Upper lobe of right lung (tissue), 1 donor: ENCODE measurements around the gene HBP1. TPM values are rescaled to one million over a fixed set of nuclear protein-coding genes. Genes with fewer than 3 reads are reported as not detected.
"Not testable (repeated sequence)": the region's sequence is repeated elsewhere in the genome, so short reads cannot be mapped to it uniquely, and the experiment has no call there.

Experiments used
- ATAC-seq: fragments of 200-7000 bp; cut with Tn5 transposase; one replicate; pipeline ENCODE4 v1.9.1; 2020; ENCODE audit warnings: mild to moderate bottlenecking, moderate library complexity
- DNase-seq: peaks from one replicate; pipeline ENCODE4 v3.0.0-alpha.2; 2020
- H3K27ac ChIP-seq: fragments of 200-600 bp; one replicate; pipeline ENCODE4 v1.8.0; 2022
- H3K27me3 ChIP-seq: fragments of 200-600 bp; one replicate; pipeline ENCODE4 v1.8.0; 2022; ENCODE audit warnings: mild to moderate bottlenecking
- H3K36me3 ChIP-seq: fragments of 200-600 bp; one replicate; pipeline ENCODE4 v1.8.0; 2022
- H3K4me1 ChIP-seq: fragments of 200-600 bp; one replicate; pipeline ENCODE4 v1.8.0; 2022
- H3K4me3 ChIP-seq: fragments of 200-600 bp; one replicate; pipeline ENCODE4 v1.8.0; 2022; ENCODE audit warnings: mild to moderate bottlenecking
- H3K9me3 ChIP-seq: fragments of 200-600 bp; one replicate; pipeline ENCODE4 v1.8.0; 2022
- intact Hi-C: fragments of 100-400 bp; cut with DNase I; formaldehyde crosslinking; loops from one replicate; pipeline ENCODE4 v1.11.0; 2022
- total RNA-seq: library from RNA; stranded (reverse); fragmentation: NEBNext Ultra II Directional; extraction: Animal tissue kit (Norgen Biotek cat#: 25700); gene quantifications from one replicate; pipeline ENCODE4 v1.2.1, GENCODE V29; 2021
- TF ChIP-seq, protein P1 (sequence below): fragments of 200-600 bp; IDR thresholded peaks from one replicate; pipeline ENCODE4 v1.8.0; 2022; ENCODE audit warnings: antibody characterized with exemption
- donor health status: DM: no; HTN: yes; CAD: no; lungs with severe emphysema.

Gene HBP1
- total RNA-seq, 1 donor from 2014 or later, result 74.0 TPM

DNA sequence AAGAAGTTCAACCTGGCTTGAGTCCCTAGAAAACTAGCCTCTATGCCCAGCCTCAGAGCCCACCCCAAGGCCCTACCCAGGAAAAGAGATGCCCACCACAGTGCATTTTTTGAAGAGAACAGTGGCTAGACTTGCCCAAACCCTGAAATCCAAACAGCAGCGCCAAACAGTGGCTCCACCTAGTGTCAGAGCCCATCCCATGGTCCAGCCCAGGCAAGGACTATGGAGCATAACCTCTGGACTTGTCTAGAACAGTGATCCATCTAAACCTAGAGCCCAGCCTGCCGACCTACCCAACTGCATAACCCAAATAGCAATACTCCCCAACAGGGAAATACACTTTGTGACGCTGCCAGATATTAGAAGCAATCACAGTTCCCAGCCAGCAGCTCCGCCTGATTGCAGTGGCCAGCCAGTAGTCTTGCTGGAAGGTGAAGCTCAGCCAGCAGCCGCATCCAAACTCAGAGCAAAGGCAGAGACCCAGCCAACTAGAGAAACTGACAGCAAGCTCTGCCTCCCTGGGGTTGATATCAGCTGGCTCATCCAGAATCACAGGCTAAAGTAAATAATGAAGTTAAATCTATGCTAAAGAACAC is 44.5 kb downstream of the HBP1 start:
- DNase-seq (no peak), ATAC-seq (no peak)
- intact Hi-C loops, result no loop called here
- Histone ChIP-seq H3K27ac (no peak overlapping the region), H3K36me3 (peaks cover 11% of the 10 kb centered on the region), H3K9me3 (no peaks in the 10 kb centered on the region), H3K4me3 (no peak overlapping the region), H3K4me1 (peaks cover 3% of the 10 kb centered on the region), H3K27me3 (no peaks in the 10 kb centered on the region)
- TF ChIP-seq, protein P1, sequence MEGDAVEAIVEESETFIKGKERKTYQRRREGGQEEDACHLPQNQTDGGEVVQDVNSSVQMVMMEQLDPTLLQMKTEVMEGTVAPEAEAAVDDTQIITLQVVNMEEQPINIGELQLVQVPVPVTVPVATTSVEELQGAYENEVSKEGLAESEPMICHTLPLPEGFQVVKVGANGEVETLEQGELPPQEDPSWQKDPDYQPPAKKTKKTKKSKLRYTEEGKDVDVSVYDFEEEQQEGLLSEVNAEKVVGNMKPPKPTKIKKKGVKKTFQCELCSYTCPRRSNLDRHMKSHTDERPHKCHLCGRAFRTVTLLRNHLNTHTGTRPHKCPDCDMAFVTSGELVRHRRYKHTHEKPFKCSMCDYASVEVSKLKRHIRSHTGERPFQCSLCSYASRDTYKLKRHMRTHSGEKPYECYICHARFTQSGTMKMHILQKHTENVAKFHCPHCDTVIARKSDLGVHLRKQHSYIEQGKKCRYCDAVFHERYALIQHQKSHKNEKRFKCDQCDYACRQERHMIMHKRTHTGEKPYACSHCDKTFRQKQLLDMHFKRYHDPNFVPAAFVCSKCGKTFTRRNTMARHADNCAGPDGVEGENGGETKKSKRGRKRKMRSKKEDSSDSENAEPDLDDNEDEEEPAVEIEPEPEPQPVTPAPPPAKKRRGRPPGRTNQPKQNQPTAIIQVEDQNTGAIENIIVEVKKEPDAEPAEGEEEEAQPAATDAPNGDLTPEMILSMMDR, result no peak

DNA sequence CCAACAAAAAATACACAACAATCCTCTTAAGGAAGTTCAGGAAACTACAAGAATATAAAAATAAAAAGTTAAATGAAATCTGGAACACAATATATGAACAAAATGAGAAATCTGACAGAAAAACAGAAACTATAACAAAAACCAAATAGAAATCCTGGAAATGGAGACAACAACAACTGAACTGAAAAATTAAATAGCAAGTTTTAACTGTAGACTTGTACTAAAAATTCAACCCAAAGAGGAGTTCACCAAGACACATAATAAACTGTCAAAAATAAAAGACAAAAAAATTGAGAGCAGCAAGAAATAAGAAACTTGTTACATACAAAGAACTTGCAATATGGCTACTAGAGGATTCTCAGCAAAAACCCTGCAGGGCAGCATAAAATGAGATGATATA is 45.1 kb downstream of the HBP1 start:
- TF ChIP-seq, protein P1, result no peak
- Histone ChIP-seq H3K36me3 (peaks cover 11% of the 10 kb centered on the region), H3K4me3 (no peak overlapping the region), H3K27ac (no peak overlapping the region), H3K9me3 (no peaks in the 10 kb centered on the region), H3K27me3 (no peaks in the 10 kb centered on the region), H3K4me1 (no peaks in the 10 kb centered on the region)
- DNase-seq, result no peak
- intact Hi-C loops, result no loop called here
- ATAC-seq, result no peak

DNA sequence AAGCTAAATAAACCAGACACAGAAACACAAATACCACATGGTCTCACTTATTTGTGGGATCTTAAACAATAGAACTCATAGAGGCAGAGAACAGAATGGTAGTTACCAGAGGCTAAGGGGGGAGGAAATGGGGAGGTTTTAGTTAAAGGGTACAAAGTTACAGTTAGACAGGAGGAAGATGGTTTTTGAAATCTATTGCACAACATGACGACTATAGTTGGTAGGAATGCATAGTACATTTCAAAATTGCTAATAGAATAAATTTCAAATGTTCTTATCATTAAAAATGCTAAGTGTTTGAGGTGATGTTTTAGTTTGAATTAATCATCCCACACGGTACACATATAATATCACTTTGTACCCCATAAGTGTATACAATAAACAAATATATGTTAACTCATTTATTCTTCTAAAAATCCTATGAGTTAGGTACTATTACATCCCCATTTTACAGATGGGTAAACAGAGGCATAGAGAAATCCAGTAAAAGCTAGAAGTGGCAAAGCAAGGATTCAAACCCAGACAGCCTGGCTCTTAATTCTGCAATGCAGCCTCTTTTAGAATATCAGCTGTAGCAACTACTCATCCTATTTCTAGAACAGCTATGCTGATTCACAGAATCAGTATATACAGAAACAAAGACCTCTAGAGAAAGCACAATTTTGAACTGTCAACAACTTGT is 50.9 kb downstream of the HBP1 start:
- Histone ChIP-seq H3K27me3 (no peaks in the 10 kb centered on the region), H3K9me3 (no peaks in the 10 kb centered on the region), H3K36me3 (no peaks in the 10 kb centered on the region), H3K4me1 (no peaks in the 10 kb centered on the region), H3K27ac (no peak overlapping the region), H3K4me3 (no peak overlapping the region)
- no peak for DNase-seq
- ATAC-seq, result no peak
- intact Hi-C loops, result no loop called here
- TF ChIP-seq, protein P1, result no peak

DNA sequence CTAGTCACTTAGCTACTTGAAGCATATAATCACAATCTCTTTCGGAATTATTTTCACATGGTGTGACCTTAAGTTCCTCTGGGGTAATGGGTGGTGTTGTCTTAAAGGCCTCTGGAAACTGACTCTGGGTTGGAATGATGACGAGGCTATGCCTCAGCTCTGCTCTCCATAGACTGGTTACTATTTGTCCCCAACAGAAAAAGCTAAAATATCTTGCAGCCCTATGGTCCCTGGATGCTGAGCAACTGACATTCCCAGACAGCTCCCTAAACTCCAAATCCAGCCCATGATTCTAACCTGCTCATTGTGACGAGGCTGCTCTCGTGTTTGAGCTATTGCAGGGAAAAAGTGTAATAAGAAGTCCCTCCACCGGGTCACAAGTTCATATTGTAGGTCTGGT is 51.6 kb downstream of the HBP1 start:
- intact Hi-C loops, result no loop called here
- TF ChIP-seq, protein P1, result no peak
- Histone ChIP-seq H3K4me1 (no peaks in the 10 kb centered on the region), H3K27me3 (no peaks in the 10 kb centered on the region), H3K9me3 (no peaks in the 10 kb centered on the region), H3K27ac (no peak overlapping the region), H3K36me3 (no peaks in the 10 kb centered on the region), H3K4me3 (no peak overlapping the region)
- no peak for ATAC-seq
- DNase-seq, result no peak

DNA sequence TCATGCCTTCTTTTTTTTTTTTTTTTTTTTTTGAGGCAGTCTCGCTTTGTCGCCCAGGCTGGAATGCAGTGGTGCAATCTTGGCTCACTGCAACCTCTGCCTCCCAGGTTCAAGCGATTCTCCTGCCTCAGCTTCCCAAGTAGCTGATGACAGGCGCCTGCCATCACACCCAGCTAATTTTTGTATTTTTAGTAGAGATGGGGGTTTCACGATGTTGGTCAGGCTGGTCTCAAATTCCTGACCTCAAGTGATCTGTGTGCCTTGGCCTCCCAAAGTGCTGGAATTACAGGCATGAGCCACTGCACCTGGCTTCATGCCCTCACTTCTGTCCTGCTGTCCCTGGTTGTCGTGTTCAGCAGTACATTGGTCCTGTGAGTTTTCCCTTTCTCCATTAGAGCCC is 52.0 kb downstream of the HBP1 start:
- H3K27ac ChIP-seq, H3K36me3 ChIP-seq, DNase-seq, H3K27me3 ChIP-seq, H3K4me1 ChIP-seq, ATAC-seq, H3K4me3 ChIP-seq, H3K9me3 ChIP-seq, intact Hi-C loops: not testable (repeated sequence)

DNA sequence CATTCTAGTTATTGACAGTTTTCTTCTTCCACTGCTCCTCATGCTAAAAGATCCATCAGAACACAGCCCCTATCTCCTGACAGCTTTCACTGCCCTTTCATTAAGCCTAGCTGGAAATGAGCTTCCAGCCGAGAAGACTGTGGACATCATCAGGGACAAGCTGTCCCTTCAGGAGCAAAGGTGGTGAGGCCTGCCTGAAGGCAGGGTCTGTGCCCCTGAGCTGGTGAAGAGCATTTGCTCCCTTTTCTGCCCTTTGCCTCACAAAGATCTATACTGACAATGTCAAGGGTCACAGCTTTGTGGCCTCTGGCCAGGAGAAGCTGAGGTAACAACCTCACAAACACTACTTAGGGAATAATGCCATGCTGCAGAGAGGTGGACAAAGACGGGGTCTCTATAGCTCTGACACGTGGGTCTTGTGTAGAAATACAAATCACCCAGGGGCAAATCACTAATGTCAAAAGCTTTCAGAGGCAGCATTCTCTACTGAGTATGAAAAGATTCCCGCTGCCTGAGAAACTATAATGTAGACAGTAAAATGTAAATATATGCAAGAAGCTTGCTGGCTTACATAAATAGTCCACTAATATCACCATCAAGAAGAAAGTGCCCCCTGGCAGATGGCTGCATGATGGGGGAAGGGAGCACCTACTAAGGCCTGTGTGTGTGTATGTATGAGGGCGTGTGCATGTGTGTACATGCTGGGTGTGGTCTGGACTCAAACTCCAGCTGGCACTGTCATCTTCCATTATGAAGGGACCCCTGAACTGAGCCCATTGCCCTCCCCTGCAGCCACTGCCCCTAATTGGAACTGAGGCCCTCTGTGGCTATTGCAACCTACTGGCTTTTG is 55.8 kb downstream of the HBP1 start:
- no peak for DNase-seq
- H3K4me1 ChIP-seq, result no peaks in the 10 kb centered on the region
- TF ChIP-seq, protein P1, result no peak
- ATAC-seq, result no peak
- no peak overlapping the region for H3K27ac ChIP-seq
- no peaks in the 10 kb centered on the region for H3K9me3 ChIP-seq
- H3K27me3 ChIP-seq, result no peaks in the 10 kb centered on the region
- H3K4me3 ChIP-seq, result no peak overlapping the region
- peaks cover 4% of the 10 kb centered on the region for H3K36me3 ChIP-seq
- intact Hi-C loops, result no loop called here
